GM18505 (cell line): ENCODE measurements around the gene UNC5B.

ENCODE experiments used
- ATAC-seq: cut with Tn5 transposase; IDR thresholded peaks from one replicate; pipeline ENCODE4 v1.9.1; 2021; ENCODE audit not compliant: unreplicated experiment
- POLR2A ChIP-seq: IDR thresholded peaks from 4 replicates; pipeline ENCODE4 v1.6.1; 2011; ENCODE audit warnings: borderline replicate concordance; ENCODE audit not compliant: insufficient read depth, insufficient read length; ENCODE audit errors: extremely low read depth

Gene UNC5B

DNA sequence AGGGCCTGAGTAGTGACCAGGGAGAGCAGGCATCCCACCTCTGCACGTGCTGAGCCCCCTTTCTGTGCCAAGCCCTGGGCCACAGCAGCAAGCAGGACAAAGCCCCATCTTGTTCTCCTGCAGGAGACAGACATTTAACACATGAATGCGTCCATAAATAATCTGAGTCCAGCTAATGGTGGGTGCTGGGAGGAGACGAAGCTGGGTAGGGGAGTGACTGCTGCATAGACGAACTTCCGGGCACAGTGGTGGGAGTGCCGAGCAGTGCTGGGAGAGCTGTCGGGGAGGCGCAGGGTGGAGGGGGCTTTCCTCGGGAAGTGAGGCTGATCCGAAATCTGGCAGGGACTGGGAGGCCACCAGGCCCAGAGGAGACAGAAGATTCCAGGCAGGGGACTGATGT, 71.5 kb downstream of the UNC5B start:
- TF ChIP-seq POLR2A = no peak
- no peak for ATAC-seq

DNA sequence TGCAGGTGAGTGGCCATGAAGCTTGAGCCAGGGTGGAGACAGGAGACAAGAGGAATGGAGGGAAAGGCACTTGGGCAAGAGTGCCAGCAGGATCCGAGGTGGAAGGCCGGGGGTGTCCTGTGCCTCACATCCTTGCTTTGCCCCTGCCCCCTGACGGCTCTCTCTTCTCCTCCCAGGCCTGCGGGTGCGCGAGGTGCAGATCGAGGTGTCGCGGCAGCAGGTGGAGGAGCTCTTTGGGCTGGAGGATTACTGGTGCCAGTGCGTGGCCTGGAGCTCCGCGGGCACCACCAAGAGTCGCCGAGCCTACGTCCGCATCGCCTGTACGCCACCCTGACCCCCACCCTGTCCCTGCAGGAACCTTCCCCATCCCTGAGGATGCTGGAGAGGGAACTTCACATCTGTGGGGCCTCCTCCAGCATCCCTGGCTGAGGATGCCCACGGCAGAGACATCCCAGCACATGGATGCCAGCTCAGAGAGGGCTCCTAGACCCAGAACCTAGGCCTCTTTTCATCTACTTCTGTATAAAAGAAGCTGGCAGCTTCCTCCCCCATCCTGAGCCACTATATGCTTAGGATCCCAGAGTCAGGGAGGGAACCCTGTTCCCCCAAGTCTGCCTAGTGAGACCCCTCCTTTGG, 72.3 kb downstream of the UNC5B start:
- ATAC-seq = no peak
- no peak for TF ChIP-seq POLR2A

DNA sequence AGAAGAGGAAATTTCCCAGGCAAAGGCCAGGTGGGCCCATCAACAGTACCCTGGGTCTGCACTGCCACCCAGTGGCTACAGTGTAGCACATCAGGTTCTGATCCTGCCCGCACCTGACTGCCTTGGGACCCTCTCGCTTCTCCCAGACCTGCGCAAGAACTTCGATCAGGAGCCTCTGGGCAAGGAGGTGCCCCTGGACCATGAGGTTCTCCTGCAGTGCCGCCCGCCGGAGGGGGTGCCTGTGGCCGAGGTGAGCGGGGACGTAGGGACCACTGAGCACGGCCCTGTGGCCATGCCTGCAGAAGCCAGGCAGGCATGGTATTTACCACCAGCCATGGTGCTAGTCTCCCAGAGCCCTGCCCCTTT, 72.8 kb downstream of the UNC5B start:
- no peak for ATAC-seq

DNA sequence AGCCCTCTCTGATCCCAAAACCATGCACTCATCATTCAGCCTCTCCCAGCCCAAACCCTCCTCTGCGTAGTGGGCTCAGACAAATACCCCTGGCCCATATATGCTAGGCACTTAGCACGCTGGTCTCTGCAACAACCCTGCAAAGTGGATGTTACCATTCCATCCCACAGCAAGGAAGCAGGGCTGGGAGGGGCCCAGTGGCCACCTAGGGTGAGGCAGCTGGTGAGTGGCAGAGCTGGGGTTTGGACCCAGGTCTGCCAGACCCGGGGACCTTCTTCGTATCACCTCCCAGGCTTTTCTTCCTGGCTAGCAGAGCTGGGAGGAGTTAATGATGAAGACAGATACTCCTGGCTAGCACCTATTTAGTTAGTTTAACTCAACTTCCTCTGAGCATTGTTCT, 73.6 kb downstream of the UNC5B start:
- no peak for ATAC-seq

More for the DNA sequence above, 72.8 kb downstream of the UNC5B start:
- TF ChIP-seq POLR2A = no peak

DNA sequence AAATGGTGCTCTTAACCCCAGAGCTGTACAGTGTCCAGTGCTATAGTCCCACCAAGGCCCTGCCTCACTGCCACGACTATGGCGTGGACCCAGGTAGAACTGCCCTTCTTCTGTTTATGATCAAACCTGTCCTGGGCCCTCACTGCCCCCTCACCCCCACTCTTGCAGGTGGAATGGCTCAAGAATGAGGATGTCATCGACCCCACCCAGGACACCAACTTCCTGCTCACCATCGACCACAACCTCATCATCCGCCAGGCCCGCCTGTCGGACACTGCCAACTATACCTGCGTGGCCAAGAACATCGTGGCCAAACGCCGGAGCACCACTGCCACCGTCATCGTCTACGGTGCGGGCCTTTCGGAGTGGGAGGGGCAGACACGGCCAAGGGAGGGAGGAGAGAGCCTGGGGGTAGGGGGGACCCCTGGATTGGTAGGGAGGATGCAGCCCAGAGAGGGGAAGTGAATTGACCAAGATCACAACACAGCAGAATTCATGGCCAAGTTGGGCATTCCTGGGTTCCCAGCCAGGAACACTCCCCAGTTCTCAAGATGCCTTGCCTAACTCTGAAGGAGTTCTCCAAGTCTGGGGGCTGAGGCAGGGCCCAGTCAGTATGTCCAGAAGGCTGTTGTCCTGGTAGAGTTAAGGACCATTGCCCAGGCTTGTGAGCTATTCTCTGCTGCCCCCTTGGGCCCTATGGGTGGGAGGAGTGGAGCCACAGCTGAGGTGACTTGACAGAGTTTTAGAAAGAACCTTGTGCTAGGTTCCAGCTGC, 74.3 kb downstream of the UNC5B start:
- no peak for TF ChIP-seq POLR2A
- no peak for ATAC-seq

More for the DNA sequence above, 73.6 kb downstream of the UNC5B start:
- TF ChIP-seq POLR2A = no peak

DNA sequence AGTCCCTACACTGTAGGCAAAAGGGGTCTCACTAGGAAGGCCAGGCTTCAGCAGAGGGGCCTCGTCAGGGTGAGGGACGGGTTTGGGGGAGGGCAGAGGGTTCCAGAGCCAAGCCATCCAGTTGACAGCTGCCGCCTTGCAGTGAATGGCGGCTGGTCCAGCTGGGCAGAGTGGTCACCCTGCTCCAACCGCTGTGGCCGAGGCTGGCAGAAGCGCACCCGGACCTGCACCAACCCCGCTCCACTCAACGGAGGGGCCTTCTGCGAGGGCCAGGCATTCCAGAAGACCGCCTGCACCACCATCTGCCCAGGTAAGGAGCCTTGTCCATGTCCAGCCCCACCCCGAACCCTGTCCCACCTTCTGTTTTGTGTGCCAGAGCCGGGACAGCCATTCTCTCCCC, 75.1 kb downstream of the UNC5B start:
- no peak for TF ChIP-seq POLR2A
- no peak for ATAC-seq

DNA sequence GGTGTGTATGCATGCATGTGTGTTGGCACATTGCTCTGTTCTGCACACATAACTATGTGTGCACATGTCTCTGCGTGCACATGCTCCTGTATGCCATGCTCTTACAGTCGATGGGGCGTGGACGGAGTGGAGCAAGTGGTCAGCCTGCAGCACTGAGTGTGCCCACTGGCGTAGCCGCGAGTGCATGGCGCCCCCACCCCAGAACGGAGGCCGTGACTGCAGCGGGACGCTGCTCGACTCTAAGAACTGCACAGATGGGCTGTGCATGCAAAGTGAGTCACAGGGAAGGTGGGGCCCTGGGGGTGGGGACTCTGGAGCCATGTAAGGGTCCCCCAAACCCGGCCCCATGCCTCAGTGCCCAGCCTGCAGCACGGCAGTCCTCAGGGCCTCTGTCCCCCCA, 76.1 kb downstream of the UNC5B start:
- no peak for ATAC-seq
- TF ChIP-seq POLR2A = no peak

DNA sequence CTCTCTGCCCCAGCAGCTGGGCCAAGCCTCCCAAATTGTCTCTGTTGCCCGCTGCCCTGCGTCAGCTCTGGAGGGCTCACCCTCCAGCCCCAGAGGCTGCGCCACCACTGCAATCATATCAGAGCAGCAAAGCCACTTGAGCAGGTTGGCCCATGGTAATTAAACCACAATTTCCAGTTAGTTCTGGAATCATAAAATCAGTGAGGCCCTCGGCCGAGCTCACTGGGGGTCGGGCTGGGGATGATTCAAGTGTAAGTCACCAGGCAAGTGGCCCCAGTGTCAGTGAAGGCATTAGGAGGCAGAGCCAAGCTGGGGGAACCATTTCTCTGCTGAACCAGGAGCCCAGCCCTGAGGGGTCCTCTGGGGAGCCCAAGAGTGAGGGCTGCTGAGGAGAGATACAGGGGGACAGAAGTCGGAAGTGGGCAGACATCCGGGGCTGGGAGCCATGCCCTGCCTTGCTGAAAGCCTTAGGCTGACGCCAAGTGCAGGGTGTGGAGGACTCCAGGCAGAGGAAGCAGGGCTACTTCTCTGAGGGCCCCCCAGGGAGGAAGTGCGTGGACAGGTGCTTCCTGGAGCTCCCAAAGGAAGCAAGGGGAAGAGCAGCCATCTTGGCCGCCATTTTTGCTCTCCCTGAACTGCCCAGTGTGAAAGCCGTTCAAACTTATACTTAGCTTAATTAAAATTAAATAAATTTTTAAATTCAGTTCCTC, 77.2 kb downstream of the UNC5B start:
- no peak for TF ChIP-seq POLR2A
- ATAC-seq = no peak

DNA sequence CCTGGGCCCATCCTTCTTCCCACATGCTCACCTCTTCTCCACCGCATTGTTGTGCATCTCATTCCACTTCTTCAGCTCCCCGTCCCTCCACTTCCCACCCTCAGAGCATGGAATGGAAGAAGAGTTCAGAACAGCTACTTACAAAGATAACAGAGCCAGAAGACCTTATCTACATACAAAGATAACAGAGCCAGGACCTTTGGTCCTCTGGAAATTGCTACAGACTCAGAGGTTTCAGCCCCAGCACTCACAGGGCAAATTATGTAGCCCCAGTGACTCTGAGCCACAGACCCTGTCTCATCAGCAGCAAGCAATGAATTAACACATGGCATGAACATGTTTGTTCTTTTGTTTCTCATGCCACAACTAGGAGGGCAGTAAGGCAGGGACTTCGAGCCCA, 78.0 kb downstream of the UNC5B start:
- ATAC-seq = no peak
- no peak for TF ChIP-seq POLR2A

DNA sequence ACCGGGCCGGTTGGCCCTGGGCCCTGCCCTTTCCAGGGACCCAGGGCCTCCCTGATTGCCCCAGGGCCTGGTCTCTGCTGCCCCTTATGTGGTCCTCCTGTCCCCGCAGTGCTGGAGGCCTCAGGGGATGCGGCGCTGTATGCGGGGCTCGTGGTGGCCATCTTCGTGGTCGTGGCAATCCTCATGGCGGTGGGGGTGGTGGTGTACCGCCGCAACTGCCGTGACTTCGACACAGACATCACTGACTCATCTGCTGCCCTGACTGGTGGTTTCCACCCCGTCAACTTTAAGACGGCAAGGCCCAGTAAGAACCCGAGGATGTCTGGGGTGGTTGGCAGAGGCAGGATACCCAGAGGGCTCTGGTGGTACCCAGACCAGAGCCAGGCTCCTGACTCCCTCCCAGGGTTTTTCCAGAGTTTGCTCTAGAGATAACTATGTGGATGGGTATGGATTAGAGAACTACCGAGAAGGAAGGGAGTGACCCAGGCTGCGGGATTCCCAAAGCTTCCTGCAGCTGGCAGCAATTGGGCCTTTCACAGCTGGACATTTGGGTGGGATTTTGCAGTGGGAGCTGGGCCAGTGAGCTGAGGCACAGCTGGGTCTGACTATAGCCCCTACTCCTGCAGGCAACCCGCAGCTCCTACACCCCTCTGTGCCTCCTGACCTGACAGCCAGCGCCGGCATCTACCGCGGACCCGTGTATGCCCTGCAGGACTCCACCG, 78.6 kb downstream of the UNC5B start:
- TF ChIP-seq POLR2A = no peak
- ATAC-seq = no peak

DNA sequence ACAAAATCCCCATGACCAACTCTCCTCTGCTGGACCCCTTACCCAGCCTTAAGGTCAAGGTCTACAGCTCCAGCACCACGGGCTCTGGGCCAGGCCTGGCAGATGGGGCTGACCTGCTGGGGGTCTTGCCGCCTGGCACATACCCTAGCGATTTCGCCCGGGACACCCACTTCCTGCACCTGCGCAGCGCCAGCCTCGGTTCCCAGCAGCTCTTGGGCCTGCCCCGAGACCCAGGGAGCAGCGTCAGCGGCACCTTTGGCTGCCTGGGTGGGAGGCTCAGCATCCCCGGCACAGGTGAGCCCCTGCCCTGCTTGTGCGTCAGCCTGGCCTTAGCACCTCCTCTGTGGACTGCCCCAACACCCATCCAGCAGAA, 79.1 kb downstream of the UNC5B start:
- no peak for TF ChIP-seq POLR2A
- no peak for ATAC-seq

DNA sequence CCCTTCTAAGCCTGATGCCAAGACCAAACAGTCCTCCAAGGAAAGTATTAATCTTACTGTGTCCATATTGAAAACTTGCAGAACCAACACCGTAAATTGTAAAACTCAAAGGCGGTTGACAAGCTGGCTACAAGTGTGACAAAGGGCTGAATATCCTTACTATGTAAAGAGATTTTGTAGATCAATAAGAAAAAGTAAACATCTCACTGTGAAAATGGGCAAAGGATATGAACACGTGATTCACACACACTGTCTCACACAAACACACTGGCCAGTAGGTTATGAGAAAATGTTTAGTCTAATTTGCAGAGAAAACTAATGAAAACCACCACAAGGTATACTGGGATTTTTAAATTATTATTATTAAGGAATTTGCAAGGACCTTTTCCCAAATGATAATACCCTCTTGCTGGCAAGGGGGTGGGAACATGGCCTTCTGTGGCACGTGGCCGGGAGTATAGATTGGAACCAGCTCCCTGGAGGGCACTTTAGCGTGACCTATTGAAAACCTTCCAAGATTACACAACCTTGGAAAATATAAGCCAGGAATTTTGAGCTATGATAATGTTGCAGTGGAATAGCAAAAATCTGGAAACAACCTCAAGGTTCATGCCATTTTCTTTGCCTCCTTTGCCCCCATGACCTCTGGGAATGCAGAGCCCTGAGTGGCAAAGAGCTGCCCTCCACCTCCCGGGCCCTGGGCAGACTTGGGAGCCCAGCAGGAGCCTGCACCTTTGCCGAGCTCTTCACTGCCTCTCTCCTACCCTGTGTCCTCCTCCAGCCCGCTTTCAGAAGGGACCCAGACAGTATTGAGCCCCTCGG, 80.5 kb downstream of the UNC5B start:
- ATAC-seq = no peak
- no peak for TF ChIP-seq POLR2A
